ENCODE results near the gene OR6P1.

- TF ChIP-seq CTCF (conservative IDR thresholded peaks at IDR 0.05) (no peak), EZH2 (IDR thresholded peaks at IDR 0.05; ENCODE audit: low read depth) (no peak)
Measured at GRCh38 chr1:158521666-158522058, 48.7 kb downstream of the OR6P1 start.
